HCT116 (cell line): ENCODE data around the gene TMEM255A.

Source experiments
- CBX3 ChIP-seq: IDR thresholded peaks from 2 replicates; pipeline ENCODE4 v1.6.1; 2012; ENCODE audit warnings: low read depth
- CTCF ChIP-seq, 3 experiments: fragments of 200-600 bp in 1 of 3; sonication (generic) in 1 of 3; IDR thresholded peaks in 2 of 3; conservative IDR thresholded peaks in 1 of 3; 2 replicates each; pipeline ENCODE4 v1.5.1; 2012 to 2017; ENCODE audit warnings: low read depth in 2 of 3, low read length in 2 of 3, antibody characterized with exemption in 1 of 3, borderline replicate concordance in 1 of 3, control low read depth in 1 of 3, mild to moderate bottlenecking in 1 of 3, mixed read lengths in 1 of 3, mixed run types in 1 of 3, moderate library complexity in 1 of 3; ENCODE audit not compliant: insufficient read depth in 1 of 3
- EZH2 ChIP-seq: fragments of 200-600 bp; sonication (generic); IDR thresholded peaks from 2 replicates; pipeline ENCODE4 v1.6.1; 2017; ENCODE audit warnings: antibody characterized with exemption, mixed run types
- EZH2phosphoT487 ChIP-seq: fragments of 200-600 bp; IDR thresholded peaks from 2 replicates; pipeline ENCODE4 v1.6.1; 2018; ENCODE audit warnings: antibody characterized with exemption, borderline replicate concordance
- POLR2AphosphoS5 ChIP-seq: IDR thresholded peaks from 2 replicates; pipeline ENCODE4 v1.6.1; 2011; ENCODE audit warnings: mild to moderate bottlenecking, low read depth, low read length, moderate library complexity
- RAD21 ChIP-seq: IDR thresholded peaks from 2 replicates; pipeline ENCODE4 v1.6.1; 2012; ENCODE audit warnings: low read depth, mild to moderate bottlenecking
- REST ChIP-seq: IDR thresholded peaks from 2 replicates; pipeline ENCODE4 v1.6.1; 2012; ENCODE audit warnings: low read depth
- SIN3A ChIP-seq: IDR thresholded peaks from 2 replicates; pipeline ENCODE4 v1.6.1; 2012; ENCODE audit warnings: low read depth
- SP1 ChIP-seq: IDR thresholded peaks from 2 replicates; pipeline ENCODE4 v1.6.1; 2012; ENCODE audit warnings: low read depth
- ZNF274 ChIP-seq: fragments of 200-500 bp; sonication (Bioruptor generic); IDR thresholded peaks from 2 replicates; pipeline ENCODE4 v1.6.1; 2014; ENCODE audit warnings: mild to moderate bottlenecking, low read depth, low read length, inconsistent platforms

GRCh38 chrX:120350450-120351138 is 39.3 kb upstream of the TMEM255A start:
- TF ChIP-seq CTCF (IDR thresholded peaks at IDR 0.05 in 2 of 3, conservative IDR thresholded peaks at IDR 0.05 in 1 of 3; ENCODE audit: borderline replicate concordance in 1 of 3, insufficient read depth in 1 of 3, low read depth in 2 of 3, low read length in 2 of 3) (no peak), POLR2AphosphoS5 (no peak), EZH2phosphoT487 (no peak), REST (no peak), RAD21 (no peak), CBX3 (no peak), SP1 (no peak), ZNF274 (no peak), SIN3A (no peak), EZH2 (no peak)
